T-cell (primary cell): ENCODE data around the gene MTHFS. TPM values are rescaled to one million over a fixed set of nuclear protein-coding genes. Genes with fewer than 3 reads are reported as not detected.
"Not testable (repeated sequence)": the region's sequence is repeated elsewhere in the genome, so short reads cannot be mapped to it uniquely, and the experiment has no call there.

Experiments
- ATAC-seq, 4 experiments: fragments of 200-7000 bp in 3 of 4; fragments of 150-1000 bp in 1 of 4; cut with Tn5 transposase; replicated peaks in 1 of 4; 1 replicate in 3 of 4; 2 replicates in 1 of 4; pipeline ENCODE4 v1.10.0; 2021; ENCODE audit warnings: moderate library complexity in 3 of 4, mild to moderate bottlenecking in 2 of 4, moderate number of reproducible peaks in 1 of 4
- CTCF ChIA-PET, 2 donors: fragments of 300-600 bp; sonication (Branson Sonifier 250); formaldehyde crosslinking; loops; one replicate each; lab custom pipeline; 2022; ENCODE audit warnings: antibody characterized with exemption in 2 of 2; lab: Charles Lee
- POLR2A ChIA-PET, 2 donors: fragments of 300-600 bp; sonication (Branson Sonifier 250); formaldehyde crosslinking; loops; one replicate each; lab custom pipeline; 2022; ENCODE audit warnings: antibody characterized with exemption in 2 of 2; lab: Charles Lee
- DNase-seq, 35 experiments: peaks; one replicate each; pipeline versions ENCODE4 v3.0.0 to v3.0.0-alpha.2; 2013 to 2023
- H3K27ac ChIP-seq: one replicate; pipeline ENCODE4 v1.5.1; 2013; ENCODE audit warnings: low read length
- H3K27me3 ChIP-seq, 2 experiments: replicated peaks in 1 of 2; 1 replicate in 1 of 2; 2 replicates in 1 of 2; pipeline versions ENCODE4 v1.6.1 to v1.7.0; 2013; ENCODE audit warnings: low read length in 1 of 2, mixed read lengths in 1 of 2; ENCODE audit not compliant: control insufficient read depth in 2 of 2, insufficient read depth in 2 of 2; ENCODE audit errors: extremely low read depth in 1 of 2
- H3K36me3 ChIP-seq, 2 donors: 1 replicate in 1 of 2; 2 replicates in 1 of 2; pipeline versions ENCODE4 v1.6.1 to v1.7.0; 2013; ENCODE audit warnings: low read length in 1 of 2; ENCODE audit not compliant: control insufficient read depth in 2 of 2, insufficient read depth in 1 of 2; ENCODE audit errors: extremely low read depth in 1 of 2
- H3K4me1 ChIP-seq, 2 experiments: 1 replicate in 1 of 2; 2 replicates in 1 of 2; pipeline versions ENCODE4 v1.6.1 to v1.7.0; 2013; ENCODE audit warnings: low read length in 2 of 2, mixed read lengths in 1 of 2; ENCODE audit not compliant: insufficient read depth in 2 of 2, control insufficient read depth in 1 of 2; ENCODE audit errors: extremely low read depth in 1 of 2
- H3K4me3 ChIP-seq, 2 donors: 1 replicate in 1 of 2; 2 replicates in 1 of 2; pipeline versions ENCODE4 v1.5.1 to v1.7.0; 2013; ENCODE audit warnings: mild to moderate bottlenecking in 2 of 2, low read length in 1 of 2, moderate library complexity in 1 of 2; ENCODE audit not compliant: control insufficient read depth in 1 of 2; ENCODE audit errors: extremely low read depth in 1 of 2
- H3K9me3 ChIP-seq: 2 replicates; pipeline ENCODE4 v1.7.0; 2013
- H3K27ac Mint-ChIP-seq, 2 donors: one replicate each; pipeline ENCODE4 v1.8.0; 2020 to 2021; ENCODE audit warnings: mild to moderate bottlenecking in 2 of 2, mixed read lengths in 2 of 2
- H3K27me3 Mint-ChIP-seq, 2 donors: one replicate each; pipeline ENCODE4 v1.8.0; 2021 to 2022; ENCODE audit warnings: mixed read lengths in 2 of 2
- H3K36me3 Mint-ChIP-seq: one replicate; pipeline ENCODE4 v1.8.0; 2021; ENCODE audit warnings: mixed read lengths
- H3K4me1 Mint-ChIP-seq, 3 donors: one replicate each; pipeline ENCODE4 v1.8.0; 2020 to 2022; ENCODE audit warnings: mixed read lengths in 3 of 3, mild to moderate bottlenecking in 1 of 3
- H3K4me3 Mint-ChIP-seq, 3 donors: one replicate each; pipeline ENCODE4 v1.8.0; 2020 to 2022; ENCODE audit warnings: mild to moderate bottlenecking in 3 of 3, mixed read lengths in 3 of 3, moderate library complexity in 3 of 3
- H3K9me3 Mint-ChIP-seq, 3 donors: one replicate each; pipeline ENCODE4 v1.8.0; 2020 to 2022; ENCODE audit warnings: mixed read lengths in 3 of 3
- WGBS: methylation state at CpG from one replicate; pipeline ENCODE4 v1.1.5; 2013; ENCODE audit warnings: missing lambda C conversion rate; ENCODE audit not compliant: insufficient coverage; 5-methylcytosine and 5-hydroxymethylcytosine counted together
- total RNA-seq, 35 experiments: library from RNA in 6 of 35; stranded (reverse) in 6 of 35; fragments of 120-200 nt in 1 of 35; gene quantifications; one replicate each; pipeline versions ENCODE4 v1.2.1 to v1.2.4 and lab custom pipeline; 2013 to 2026

The MTHFS gene
- total RNA-seq, 5 donors from 2014 or later (not counting 1 experiment from before 2014, with no cell fraction given) = 13.2 to 31.6 (median 27.3) TPM

DNA sequence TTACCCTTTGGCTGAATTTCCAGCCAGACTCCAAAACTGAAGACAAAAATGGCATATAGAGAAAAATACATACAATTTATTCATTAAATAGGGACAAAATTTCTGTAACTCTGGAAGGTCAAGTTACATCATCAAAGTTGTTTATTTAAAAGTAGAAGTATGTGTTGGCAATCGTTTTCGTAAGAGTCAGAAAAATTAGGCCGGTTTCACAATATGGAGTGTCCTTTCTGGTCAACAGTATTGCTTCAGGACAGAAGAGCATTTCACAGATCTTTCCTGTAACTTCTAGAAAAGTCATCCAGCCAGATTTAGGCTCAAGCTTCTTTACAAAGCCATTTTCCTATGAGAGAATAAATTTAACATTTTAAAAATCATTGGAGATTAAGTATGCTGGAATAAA lies 2.0 kb upstream of the MTHFS start:
- 100% methylated on average over 3 of the region's 3 CpGs for WGBS
- Mint-ChIP-seq H3K4me1 (peaks cover 30 to 40% (median 35%) of the 10 kb centered on the region in 3 donors), H3K27ac (peak overlapping the region in 1 of 2 donors; percentile 97), H3K36me3 (peaks cover 12% of the 10 kb centered on the region)
- H3K4me3 Mint-ChIP-seq, H3K27me3 Mint-ChIP-seq, POLR2A ChIA-PET, H3K9me3 ChIP-seq, H3K9me3 Mint-ChIP-seq, CTCF ChIA-PET, H3K4me3 ChIP-seq, H3K27ac ChIP-seq, H3K36me3 ChIP-seq, ATAC-seq, H3K27me3 ChIP-seq, DNase-seq: not testable (repeated sequence)
- H3K4me1 ChIP-seq = peaks cover 11 to 20% of the 10 kb centered on the region in 2 experiments

DNA sequence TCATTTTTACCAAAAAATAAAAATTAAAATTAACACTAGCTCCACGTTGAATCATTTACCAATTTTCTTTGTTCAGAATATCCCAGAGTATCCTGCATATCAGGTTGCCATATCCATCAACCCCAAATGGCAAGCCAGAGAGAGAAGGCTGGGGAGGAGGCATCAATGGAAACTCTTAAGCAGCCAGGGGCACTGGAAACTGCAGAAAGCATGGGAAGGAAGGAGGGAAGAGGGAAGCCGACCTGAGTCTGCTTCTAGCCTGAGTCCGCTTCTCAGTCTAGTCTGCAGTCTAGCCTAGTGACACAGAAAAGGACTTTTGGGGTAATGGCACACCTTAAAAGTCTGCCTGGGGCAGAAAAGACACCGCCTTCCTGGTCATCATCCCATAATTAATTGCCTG lies 1.6 kb upstream of the MTHFS start:
- H3K27me3 ChIP-seq = no peaks in the 10 kb centered on the region
- WGBS = 80% methylated on average over 1 of the region's 4 CpGs
- H3K9me3 Mint-ChIP-seq = no peaks in the 10 kb centered on the region
- H3K9me3 ChIP-seq = no peaks in the 10 kb centered on the region
- peaks cover 30 to 40% (median 35%) of the 10 kb centered on the region in 3 donors for H3K4me1 Mint-ChIP-seq
- peaks cover 11 to 20% of the 10 kb centered on the region in 2 experiments for H3K4me1 ChIP-seq
- CTCF ChIA-PET = interaction anchor here (0.6 to 1.4 kb wide), 3 partner anchors 16 to 25 kb away, joined by 3 to 9 read pairs (median 4); no protein-coding TSS in a partner anchor
- H3K4me3 Mint-ChIP-seq = peak overlapping the region in 2 of 3 donors; percentile 28 to 84
- H3K27ac ChIP-seq = peak overlapping the region; percentile 68
- H3K27ac Mint-ChIP-seq = peak overlapping the region; percentile 72 to 97
- H3K36me3 Mint-ChIP-seq = peaks cover 12% of the 10 kb centered on the region
- no peaks in the 10 kb centered on the region for H3K27me3 Mint-ChIP-seq
- no peaks in the 10 kb centered on the region for H3K36me3 ChIP-seq
- ATAC-seq = no peak
- no peak for DNase-seq
- no peak overlapping the region for H3K4me3 ChIP-seq
- POLR2A ChIA-PET = interaction anchor here in 1 of 2 donors (1.7 kb wide), 1 partner anchor 24 kb away, joined by 19 read pairs; no protein-coding TSS in a partner anchor

DNA sequence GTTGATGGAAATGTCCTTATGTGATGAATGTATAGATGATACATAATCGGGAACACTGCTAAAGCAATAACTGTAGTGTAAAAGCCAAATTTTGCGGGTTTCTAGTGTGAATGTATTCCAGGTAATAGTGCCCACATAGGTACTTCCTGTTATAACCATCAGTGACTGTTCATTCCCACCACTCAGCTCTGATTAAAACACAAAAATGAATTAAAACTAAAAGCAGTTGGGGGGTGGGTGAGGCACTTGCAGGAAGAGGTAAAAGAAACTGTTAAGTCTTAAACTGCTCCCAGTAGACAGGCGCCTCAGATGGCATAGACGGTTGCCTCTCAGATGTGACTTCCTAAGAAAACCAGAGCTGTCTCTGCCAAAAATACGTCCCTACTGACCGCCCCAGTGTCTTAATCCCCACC lies 893 bp upstream of the MTHFS start:
- no peak for ATAC-seq
- Mint-ChIP-seq H3K27me3 (no peaks in the 10 kb centered on the region), H3K4me1 (peaks cover 30 to 40% (median 35%) of the 10 kb centered on the region in 3 donors), H3K4me3 (peak overlapping the region; percentile 82 to 91 (median 84)), H3K36me3 (peaks cover 12% of the 10 kb centered on the region), H3K9me3 (no peaks in the 10 kb centered on the region), H3K27ac (peak overlapping the region; percentile 97)
- CTCF ChIA-PET = interaction anchor here (0.5 to 1.7 kb wide), 6 partner anchors 16 to 144 kb away, joined by 3 to 9 read pairs (median 5); partner anchors contain the start of gene BCL2A1 (in 1 of the 2)
- POLR2A ChIA-PET = interaction anchor here (0.6 to 1.7 kb wide), 2 partner anchors 15 to 25 kb away, joined by 3 to 19 read pairs; no protein-coding TSS in a partner anchor
- Histone ChIP-seq H3K27me3 (no peaks in the 10 kb centered on the region), H3K4me3 (peak overlapping the region; percentile 82 to 84), H3K9me3 (no peaks in the 10 kb centered on the region), H3K4me1 (peaks cover 11 to 20% of the 10 kb centered on the region in 2 experiments), H3K27ac (peak overlapping the region; percentile 68), H3K36me3 (no peaks in the 10 kb centered on the region)
- DNase-seq = peak in 4 of 35 experiments; percentile 4 to 37 (median 9)
- 20% methylated on average over 1 of the region's 6 CpGs for whole genome bisulfite sequencing

DNA sequence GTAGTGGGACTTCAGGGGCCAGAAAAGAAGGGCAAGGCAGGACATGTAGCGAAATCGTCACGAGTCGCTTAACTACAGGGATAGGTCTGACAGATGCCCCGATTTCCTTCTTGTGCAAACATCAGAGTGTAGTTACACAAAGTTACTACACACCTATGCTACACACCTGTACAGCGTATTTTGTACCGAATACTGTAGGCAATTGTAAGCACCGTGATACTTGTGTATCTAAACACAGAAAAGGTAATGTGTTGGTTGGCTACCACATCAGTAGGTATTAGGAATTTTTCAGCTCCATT lies 515 bp upstream of the MTHFS start:
- CTCF ChIA-PET = interaction anchor here (0.5 to 1.7 kb wide), 5 partner anchors 25 to 144 kb away, joined by 3 to 9 read pairs (median 6); partner anchors contain the start of gene BCL2A1 (in 1 of the 2)
- H3K4me3 Mint-ChIP-seq = peak overlapping the region; percentile 82 to 91 (median 84)
- ATAC-seq = peak in 1 of 4 experiments; percentile 24

DNA sequence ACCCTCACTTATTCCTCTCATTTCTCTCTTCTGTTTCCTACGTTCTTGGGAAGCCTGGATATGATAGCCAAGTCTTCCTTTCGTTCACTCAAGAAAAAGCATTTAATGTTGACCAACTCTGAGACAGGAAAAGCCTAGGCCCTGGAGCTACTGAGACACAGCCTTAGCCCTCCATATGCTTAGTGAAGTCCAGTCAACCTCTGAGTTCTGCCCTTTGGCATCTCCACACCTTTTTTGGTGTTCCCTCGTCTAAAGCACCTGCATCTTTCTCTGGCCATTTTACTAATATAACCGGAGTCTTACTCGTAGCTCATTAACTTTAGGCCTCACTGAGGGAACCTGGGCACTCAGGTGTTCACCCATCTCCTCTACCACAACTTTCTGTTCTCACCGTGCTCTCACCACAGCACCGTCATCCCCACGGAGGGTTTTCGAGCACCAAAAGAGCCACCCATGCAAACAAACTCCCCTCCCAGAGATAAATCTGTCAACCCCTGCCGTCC lies 632 bp downstream of the MTHFS start:
- Mint-ChIP-seq H3K9me3 (no peaks in the 10 kb centered on the region), H3K4me3 (peak overlapping the region; percentile 84 to 96 (median 96)), H3K27me3 (no peaks in the 10 kb centered on the region), H3K27ac (peak overlapping the region; percentile 99 to 100), H3K4me1 (peaks cover 40 to 53% (median 44%) of the 10 kb centered on the region in 3 donors), H3K36me3 (peaks cover 14% of the 10 kb centered on the region)
- Histone ChIP-seq H3K4me1 (peaks cover 11 to 20% of the 10 kb centered on the region in 2 experiments), H3K9me3 (no peaks in the 10 kb centered on the region), H3K36me3 (peaks cover 0 to 2% of the 10 kb centered on the region in 2 donors), H3K27me3 (no peaks in the 10 kb centered on the region), H3K27ac (peak overlapping the region; percentile 89), H3K4me3 (peak overlapping the region; percentile 82 to 84)
- POLR2A ChIA-PET = interaction anchor here (0.5 to 1.0 kb wide), 5 partner anchors 27 to 1311 kb away, joined by 3 to 5 read pairs (median 3); partner anchors contain the start of gene BCL2A1 (in 1 of the 2)
- CTCF ChIA-PET = interaction anchor here (0.6 to 2.8 kb wide), 9 partner anchors 17 to 183 kb away, joined by 3 to 11 read pairs (median 5); partner anchors contain the start of gene BCL2A1 (in 1 of the 2)
- DNase-seq (peak in 3 of 35 experiments; percentile 36 to 47 (median 43)), ATAC-seq (peak in 3 of 4 experiments; percentile 5 to 20 (median 14))
- WGBS = 3% methylated on average over 9 of the region's 10 CpGs

More for the DNA sequence above, 515 bp upstream of the MTHFS start:
- H3K36me3 Mint-ChIP-seq = peaks cover 11% of the 10 kb centered on the region
- peak overlapping the region; percentile 97 for H3K27ac Mint-ChIP-seq
- DNase-seq = peak in 1 of 35 experiments; percentile 28
- no peaks in the 10 kb centered on the region for H3K36me3 ChIP-seq
- no peaks in the 10 kb centered on the region for H3K27me3 ChIP-seq
- peak overlapping the region; percentile 68 for H3K27ac ChIP-seq
- no CpG with 5 or more reads among the region's 8 CpGs for WGBS
- peaks cover 11 to 20% of the 10 kb centered on the region in 2 experiments for H3K4me1 ChIP-seq
- no peaks in the 10 kb centered on the region for H3K9me3 ChIP-seq
- H3K9me3 Mint-ChIP-seq = no peaks in the 10 kb centered on the region
- H3K4me1 Mint-ChIP-seq = peaks cover 32 to 43% (median 35%) of the 10 kb centered on the region in 3 donors
- peak overlapping the region; percentile 82 to 84 for H3K4me3 ChIP-seq
- POLR2A ChIA-PET = interaction anchor here (0.6 to 1.7 kb wide), 2 partner anchors 16 to 26 kb away, joined by 3 to 19 read pairs; no protein-coding TSS in a partner anchor
- H3K27me3 Mint-ChIP-seq = no peaks in the 10 kb centered on the region
